ENCODE results near the gene RNF113B.

RNF113B gene

DNA sequence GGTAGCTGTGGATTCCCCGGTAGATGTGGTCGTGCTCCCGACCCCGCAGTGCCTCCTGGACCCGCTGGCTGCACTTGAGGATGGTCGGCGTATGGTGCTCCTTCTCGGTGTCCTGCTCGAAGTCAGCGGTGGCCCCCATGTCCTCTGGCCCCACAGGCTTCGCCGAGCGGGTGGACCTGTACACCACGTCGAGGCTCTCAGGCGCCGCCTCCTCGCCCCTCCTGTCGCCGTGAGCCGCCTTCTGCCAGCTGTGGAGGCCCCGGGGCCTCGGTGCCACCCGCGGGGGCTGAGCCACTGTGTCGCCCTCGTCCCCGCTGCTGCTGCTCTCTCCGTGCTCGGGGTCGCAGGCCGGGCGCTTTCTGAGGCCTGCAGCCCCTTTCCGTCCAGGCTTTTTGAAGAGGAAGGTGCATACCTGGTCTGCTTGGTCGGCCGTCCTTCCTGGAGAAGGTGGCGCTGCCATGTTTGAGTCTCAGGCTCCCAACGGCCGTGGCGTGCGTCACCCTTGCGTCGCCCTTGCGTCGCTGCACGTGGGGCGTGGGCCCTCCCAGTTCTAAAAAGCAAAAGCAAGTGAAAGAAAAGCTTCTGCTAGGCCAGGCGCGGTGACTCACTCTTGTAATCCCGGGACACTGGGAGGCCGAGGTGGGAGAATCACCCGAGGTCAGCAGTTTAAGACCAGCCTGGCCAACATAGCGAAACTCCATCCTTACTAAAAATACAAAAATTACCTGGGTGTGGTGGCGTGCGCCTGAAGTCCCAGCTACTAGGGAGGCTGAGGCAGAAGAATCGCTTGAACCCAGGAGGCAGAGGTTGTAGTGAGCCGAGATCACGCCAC is at the start of gene RNF113B:
RNF113B (minus strand) TSS at position 493 of the 832 bp plus-strand sequence; CDS start at position 460, 33 bp downstream.
- no peak for DNase-seq (ENCODE audit: low spot score)

DNA sequence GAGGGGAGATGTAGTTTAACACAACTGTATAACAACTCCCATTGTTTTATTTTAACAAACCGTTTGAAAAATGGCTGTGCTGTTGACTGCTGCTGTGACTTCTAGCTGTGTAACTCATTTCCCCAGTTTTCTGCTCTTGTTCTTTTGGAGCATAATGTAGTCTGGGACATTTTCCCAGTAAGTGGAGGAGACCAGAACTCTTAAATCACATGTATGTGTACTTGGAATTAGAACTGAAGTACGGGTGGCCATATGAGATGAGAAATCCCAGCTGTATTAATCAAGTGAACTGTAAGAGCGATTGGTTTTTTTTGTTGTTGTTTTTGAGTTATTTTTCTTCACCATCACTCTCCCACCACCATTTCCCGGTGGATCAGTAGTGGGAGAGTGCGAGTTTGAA is 49.4 kb upstream of the RNF113B start:
- DNase-seq (ENCODE audit: low spot score): no peak

- no peak for DNase-seq (ENCODE audit: low spot score)
Observed at GRCh38 chr13:98225036-98225940, 48.2 kb upstream of the RNF113B start.

DNA sequence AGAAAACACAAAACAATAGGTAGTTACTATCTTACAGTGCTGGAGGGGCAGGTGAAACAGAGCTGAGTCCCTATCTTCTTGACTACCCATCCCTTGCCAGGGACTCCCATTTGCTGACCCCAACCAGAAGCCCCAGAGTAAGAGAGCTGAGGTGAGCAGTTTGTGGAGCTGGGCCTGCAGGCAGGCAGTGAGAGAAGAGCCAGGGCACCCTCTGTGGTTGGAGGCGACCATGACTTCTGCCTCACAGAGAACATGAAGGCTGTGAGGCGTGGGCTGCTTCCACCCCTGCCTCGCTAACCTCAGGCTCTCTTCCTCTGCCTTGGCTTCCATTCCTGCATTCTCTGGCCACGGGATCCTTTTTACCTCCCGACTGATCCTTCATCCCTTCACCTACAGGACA is 47.5 kb upstream of the RNF113B start:
- no peak for DNase-seq (ENCODE audit: low spot score)

DNA sequence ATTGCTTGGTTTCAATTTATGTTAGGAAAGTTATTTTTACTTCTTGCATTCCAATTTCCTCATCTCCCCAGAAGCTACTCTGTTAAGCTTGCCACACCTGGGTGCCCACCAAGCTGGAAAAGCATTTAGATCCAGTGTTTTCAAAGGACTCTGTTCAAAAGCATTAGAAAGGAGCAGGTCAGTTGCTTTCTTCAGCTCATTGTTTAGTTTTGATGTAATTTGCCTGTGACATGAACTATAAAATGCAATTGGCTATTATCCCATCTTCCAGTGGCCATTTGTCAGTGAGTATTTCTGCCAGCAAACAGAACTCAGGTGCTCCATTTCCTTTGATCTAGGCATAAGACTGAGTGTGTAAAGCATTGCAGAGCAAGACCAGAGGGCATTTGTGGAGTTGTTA is 46.7 kb upstream of the RNF113B start:
- DNase-seq (ENCODE audit: low spot score): no peak

DNA sequence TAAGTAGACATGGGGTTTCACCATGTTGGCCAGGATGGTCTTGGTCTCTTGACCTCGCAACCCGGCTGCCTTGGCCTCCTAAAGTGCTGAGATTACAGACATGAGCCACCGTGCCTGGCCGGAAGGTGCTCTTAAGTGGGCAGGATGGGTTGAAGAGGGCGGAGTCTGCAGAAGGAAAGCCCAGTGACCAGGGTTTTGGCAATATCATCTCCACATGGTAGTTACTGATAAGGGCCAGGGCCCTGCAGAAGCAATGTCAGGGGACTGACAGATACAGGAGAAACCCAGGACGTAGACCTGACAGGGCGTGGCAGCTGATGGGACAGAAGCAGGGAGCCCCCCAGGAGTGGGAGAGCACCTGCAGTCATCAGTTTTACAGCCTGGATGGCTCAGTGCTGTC is 45.7 kb upstream of the RNF113B start:
- DNase-seq (ENCODE audit: low spot score): no peak

DNA sequence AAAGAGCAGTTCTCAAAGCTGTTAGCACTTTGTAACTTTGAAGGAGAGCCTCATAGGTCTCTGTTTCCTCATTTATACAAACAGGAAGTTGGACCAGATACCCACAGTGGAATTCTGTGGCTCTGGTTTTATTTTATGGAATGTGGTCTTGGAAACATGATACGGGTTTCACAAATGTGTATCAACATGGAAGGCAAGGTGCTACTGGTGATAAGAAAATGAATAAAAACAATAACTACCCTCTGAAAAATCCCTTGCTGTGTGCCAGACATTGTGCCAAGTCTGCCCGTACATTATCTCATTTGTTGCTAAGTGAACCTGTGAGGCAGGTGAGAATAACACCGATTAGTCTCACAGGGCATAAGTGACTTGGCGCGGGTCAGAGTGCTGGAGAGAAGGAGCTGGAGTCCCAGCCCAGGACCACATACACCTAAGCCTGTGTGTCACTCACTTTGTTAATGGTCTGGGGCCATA is 45.0 kb upstream of the RNF113B start:
- DNase-seq (ENCODE audit: low spot score): no peak

- DNase-seq (ENCODE audit: low spot score): no peak
Observed at GRCh38 chr13:98221234-98221633, 44.2 kb upstream of the RNF113B start.

GRCh38 chr13:98220271-98220791 is 43.3 kb upstream of the RNF113B start:
- DNase-seq (ENCODE audit: low spot score): no peak

- no peak for DNase-seq (ENCODE audit: low spot score)
Observed at GRCh38 chr13:98219685-98220084, 42.6 kb upstream of the RNF113B start.

- DNase-seq (ENCODE audit: low spot score): no peak
Observed at GRCh38 chr13:98217597-98217996, 40.5 kb upstream of the RNF113B start.

- DNase-seq (ENCODE audit: low spot score): no peak
Observed at GRCh38 chr13:98216711-98217285, 39.7 kb upstream of the RNF113B start.

DNA sequence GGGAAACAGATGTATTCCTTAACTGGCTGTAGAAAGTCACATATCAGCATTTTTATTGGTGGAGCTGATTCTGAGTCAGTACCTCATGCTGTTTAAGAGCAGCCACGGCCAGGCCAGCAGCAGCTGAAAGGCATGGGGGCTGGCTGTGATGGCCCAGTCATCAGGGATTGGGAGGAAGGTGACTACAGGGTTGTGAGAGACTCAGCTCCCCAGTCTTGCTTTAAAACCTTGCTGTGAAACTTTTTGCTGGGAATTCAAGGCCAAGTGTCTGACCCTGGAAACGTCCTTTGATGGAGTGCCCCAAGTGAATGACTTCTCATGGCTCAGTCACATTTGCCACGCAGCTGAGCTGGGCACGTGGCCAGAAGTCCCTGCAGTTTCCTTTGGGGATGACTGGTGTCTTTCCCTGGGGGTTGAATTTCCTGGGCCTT is 39.1 kb upstream of the RNF113B start:
- no peak for DNase-seq (ENCODE audit: low spot score)

- DNase-seq (ENCODE audit: low spot score): no peak
Observed at GRCh38 chr13:98215508-98215907, 38.4 kb upstream of the RNF113B start.

- no peak for DNase-seq (ENCODE audit: low spot score)
Observed at GRCh38 chr13:98214707-98215106, 37.6 kb upstream of the RNF113B start.

DNA sequence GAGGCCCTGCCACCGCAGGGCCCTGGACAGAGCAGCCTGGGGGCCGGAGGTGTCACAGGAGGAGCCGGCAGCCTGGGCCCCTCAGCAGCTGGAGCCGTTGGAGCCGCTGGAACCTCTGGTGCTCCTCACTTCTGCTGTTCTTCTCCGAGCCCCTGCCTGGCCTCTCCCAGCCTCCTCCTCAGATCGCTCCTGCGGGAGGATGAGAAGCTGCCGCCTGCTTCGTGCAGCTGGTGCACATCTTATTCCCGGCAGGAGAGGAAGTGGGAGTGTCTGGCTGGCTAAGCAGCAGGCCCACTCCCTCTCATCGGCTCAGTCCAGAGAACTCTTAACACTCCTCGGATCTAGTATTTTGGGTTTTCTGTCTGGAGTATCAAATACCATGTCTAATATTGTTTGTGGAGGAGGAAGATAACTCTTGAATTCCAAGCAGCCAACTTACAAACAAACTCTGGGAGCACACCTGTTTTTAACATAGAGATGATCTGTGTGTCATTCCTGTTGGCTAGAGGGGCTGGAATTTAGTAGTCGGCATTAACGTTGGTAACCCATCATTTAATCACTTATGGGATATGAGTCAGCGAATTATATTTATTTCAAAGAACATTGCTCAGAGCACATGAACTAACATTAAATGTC is 37.1 kb upstream of the RNF113B start:
- no peak for DNase-seq (ENCODE audit: low spot score)

GRCh38 chr13:98213354-98213753 is 36.3 kb upstream of the RNF113B start:
- DNase-seq (ENCODE audit: low spot score): no peak

GRCh38 chr13:98212763-98213162 is 35.7 kb upstream of the RNF113B start:
- DNase-seq (ENCODE audit: low spot score): no peak

DNA sequence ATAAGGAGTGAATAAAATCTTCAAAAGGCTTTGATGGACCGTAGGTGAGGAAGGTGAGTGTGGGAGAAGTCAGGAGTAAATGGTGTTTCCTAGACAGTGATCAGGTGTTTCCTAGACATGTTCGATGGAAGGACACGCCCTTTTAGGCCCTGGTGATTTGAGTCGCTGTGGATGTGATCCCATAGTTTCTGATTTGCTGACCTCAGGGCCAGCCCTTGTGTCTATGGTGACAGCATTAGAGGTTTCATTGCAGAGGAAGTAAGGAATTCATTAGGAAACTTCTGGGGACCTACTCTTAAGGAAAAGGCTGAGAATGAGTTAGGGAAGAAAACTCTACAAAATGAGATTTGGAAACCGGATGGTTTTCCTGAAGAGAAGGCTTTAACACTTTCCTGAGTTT is 31.5 kb upstream of the RNF113B start:
- no peak for DNase-seq (ENCODE audit: low spot score)

DNA sequence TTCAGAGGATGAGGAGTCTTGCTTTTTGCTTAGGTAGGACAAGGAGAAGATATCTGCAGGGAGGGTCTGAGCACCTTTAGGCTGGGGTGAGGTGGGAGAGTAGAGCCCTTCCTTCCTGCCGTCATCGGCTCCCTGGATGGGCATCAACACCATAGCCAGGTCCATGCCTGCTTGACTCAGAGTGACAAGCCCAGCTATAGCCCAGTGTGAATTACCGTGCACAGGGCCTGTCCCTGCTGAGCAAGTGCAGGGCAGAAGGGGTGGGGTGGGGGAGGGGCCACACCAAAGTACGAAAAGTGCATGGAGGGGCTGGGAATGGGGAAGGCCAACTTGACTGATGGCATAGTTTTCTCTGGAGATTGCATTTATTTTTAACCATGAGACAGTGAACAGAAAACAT is 30.3 kb upstream of the RNF113B start:
- DNase-seq (ENCODE audit: low spot score): no peak

- DNase-seq (ENCODE audit: low spot score): no peak
Observed at GRCh38 chr13:98206946-98207345, 29.9 kb upstream of the RNF113B start.

DNA sequence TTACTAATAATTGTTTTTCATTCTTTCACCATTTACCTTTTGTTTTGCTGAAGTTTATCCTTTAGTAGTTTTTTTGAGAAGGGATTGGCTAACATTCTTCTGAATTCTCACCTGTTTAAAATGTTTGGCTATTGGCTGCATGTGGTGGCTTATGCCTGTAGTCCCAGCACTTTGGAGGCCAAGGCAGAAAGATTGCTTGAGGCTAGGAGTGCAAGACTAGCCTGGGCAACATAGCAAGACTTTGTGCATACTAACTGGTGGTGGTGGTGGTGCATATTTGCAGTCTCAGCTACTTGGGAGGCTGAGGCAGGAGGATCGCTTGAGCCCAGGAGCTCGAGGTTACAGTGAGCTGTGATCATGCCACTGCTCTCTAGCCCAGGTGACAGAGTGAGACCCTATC is 27.5 kb upstream of the RNF113B start:
- no peak for DNase-seq (ENCODE audit: low spot score)

Data from CD4-positive, alpha-beta T cell treated with Interleukin-6 at 100 ng/mL for 8 hours (primary cell).